Tibial artery (tissue), 4 donors: ENCODE data around the gene PDE4B.

Source experiments
- DNase-seq, 2 donors: peaks; one replicate each; pipeline ENCODE4 v3.0.0-alpha.2; 2019
- H3K27ac ChIP-seq, 2 donors: fragments of 200-600 bp; sonication (generic) in 1 of 2; 1 replicate in 1 of 2; 2 replicates in 1 of 2; pipeline ENCODE4 v1.5.1; 2018 to 2019; ENCODE audit warnings: mild to moderate bottlenecking in 1 of 2
- H3K27me3 ChIP-seq, 2 donors: fragments of 200-600 bp; sonication (generic) in 1 of 2; one replicate each; pipeline versions ENCODE4 v1.5.1 to v1.6.0; 2016 to 2019
- H3K36me3 ChIP-seq, 3 donors: fragments of 200-600 bp; sonication (generic) in 2 of 3; one replicate each; pipeline ENCODE4 v1.5.1; 2016 to 2019; ENCODE audit warnings: mild to moderate bottlenecking in 2 of 3
- H3K4me1 ChIP-seq, 4 donors: fragments of 200-600 bp; sonication (generic) in 2 of 4; 1 replicate in 3 of 4; 2 replicates in 1 of 4; pipeline ENCODE4 v1.5.1; 2016 to 2019
- H3K4me3 ChIP-seq, 2 donors: fragments of 200-600 bp; sonication (generic) in 1 of 2; 1 replicate in 1 of 2; 2 replicates in 1 of 2; pipeline ENCODE4 v1.5.1; 2018 to 2019; ENCODE audit warnings: mild to moderate bottlenecking in 2 of 2
- H3K9me3 ChIP-seq, 3 donors: fragments of 200-600 bp; sonication (generic) in 1 of 3; one replicate each; pipeline ENCODE4 v1.5.1; 2016 to 2019
- CTCF ChIP-seq, 2 experiments: fragments of 200-600 bp in 1 of 2; fragments of 450-650 bp in 1 of 2; IDR thresholded peaks; one replicate each; pipeline ENCODE4 v1.5.1; 2017 to 2019; ENCODE audit warnings: antibody characterized with exemption in 2 of 2, mild to moderate bottlenecking in 1 of 2, moderate library complexity in 1 of 2
- intact Hi-C: fragments of 100-400 bp; cut with DNase I; formaldehyde crosslinking; loops from one replicate; pipeline ENCODE4 v1.15.0; 2023; ENCODE audit warnings: low total_unique reads

The PDE4B gene

GRCh38 chr1:66147226-66147835, 354.6 kb downstream of the PDE4B start:
- Histone ChIP-seq H3K27me3 (no peaks in the 10 kb centered on the region), H3K27ac (no peak overlapping the region), H3K4me1 (no peaks in the 10 kb centered on the region), H3K4me3 (no peak overlapping the region), H3K9me3 (no peaks in the 10 kb centered on the region), H3K36me3 (no peaks in the 10 kb centered on the region)
- no peak for TF ChIP-seq CTCF (IDR thresholded peaks at IDR 0.05)
- intact Hi-C loops = no loop called here
- no peak for DNase-seq

DNA sequence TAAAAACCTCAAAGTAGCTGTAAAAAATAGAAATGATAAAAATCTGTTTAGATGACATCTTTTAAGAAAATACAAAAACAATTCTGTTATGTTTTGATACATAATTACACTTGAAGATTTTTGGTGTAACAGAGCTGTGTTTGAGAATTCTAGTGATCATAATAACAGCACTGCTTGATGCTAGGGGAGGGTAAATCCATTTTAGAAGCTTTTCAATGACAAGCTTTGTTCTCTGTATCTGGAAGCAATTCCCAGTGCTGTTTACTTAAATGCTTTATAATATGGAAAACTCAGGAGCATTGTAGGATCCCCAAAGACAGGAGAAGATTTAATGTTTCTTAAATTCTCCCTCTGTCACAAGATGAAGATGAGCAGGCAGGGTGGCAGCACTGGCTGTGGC, 359.3 kb downstream of the PDE4B start:
- H3K4me1 ChIP-seq = no peaks in the 10 kb centered on the region
- H3K27me3 ChIP-seq = peaks cover 0 to 4% of the 10 kb centered on the region in 2 donors
- DNase-seq = no peak
- no peak overlapping the region for H3K4me3 ChIP-seq
- no peaks in the 10 kb centered on the region for H3K9me3 ChIP-seq
- TF ChIP-seq CTCF (IDR thresholded peaks at IDR 0.05) = no peak
- no peaks in the 10 kb centered on the region for H3K36me3 ChIP-seq
- no peak overlapping the region for H3K27ac ChIP-seq
- intact Hi-C loops = no loop called here

DNA sequence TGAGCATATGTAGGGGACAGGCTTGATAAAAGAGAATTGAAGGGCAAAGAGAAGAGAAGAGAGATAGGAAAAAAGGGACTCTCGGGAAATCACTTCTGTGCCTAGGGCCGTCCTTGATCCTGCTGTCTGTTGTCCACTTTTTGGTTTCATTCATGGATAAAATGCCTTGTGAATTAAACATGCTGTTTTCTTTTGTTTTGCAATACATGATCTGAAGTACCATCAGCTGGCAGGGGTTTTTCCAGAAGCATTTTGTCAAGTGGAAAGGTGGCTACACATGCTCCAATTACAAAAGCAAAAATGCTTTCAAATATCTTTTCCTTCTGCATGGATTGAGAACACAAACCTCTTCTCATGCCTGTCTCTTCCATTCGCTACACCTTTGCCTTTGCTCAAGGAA, 361.7 kb downstream of the PDE4B start:
- no peak for DNase-seq
- no peak for TF ChIP-seq CTCF (IDR thresholded peaks at IDR 0.05)
- Histone ChIP-seq H3K36me3 (no peaks in the 10 kb centered on the region), H3K9me3 (no peaks in the 10 kb centered on the region), H3K27ac (no peak overlapping the region), H3K4me3 (no peak overlapping the region), H3K27me3 (peaks cover 0 to 4% of the 10 kb centered on the region in 2 donors), H3K4me1 (no peaks in the 10 kb centered on the region)
- intact Hi-C loops = no loop called here

DNA sequence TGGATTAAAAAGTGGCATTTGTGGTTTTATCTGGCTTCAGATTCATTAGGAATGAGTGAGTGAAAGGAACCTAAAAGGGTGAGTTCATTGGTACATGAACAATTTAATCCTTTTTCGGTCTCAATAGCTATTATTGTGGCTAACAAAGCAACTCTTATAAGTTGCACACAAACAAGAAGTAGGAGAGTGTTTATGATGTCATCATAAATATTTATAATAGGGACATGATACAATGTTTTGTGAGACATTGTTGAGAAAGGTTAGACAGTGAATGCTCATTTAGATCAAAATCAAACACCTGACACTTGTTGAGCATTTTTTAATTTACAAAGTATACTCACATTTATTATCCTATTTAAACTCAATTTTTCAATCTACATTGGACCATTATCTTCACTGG, 363.4 kb downstream of the PDE4B start:
- DNase-seq = no peak
- Histone ChIP-seq H3K4me1 (no peaks in the 10 kb centered on the region), H3K36me3 (no peaks in the 10 kb centered on the region), H3K27ac (no peak overlapping the region), H3K9me3 (no peaks in the 10 kb centered on the region), H3K27me3 (peaks cover 0 to 4% of the 10 kb centered on the region in 2 donors), H3K4me3 (no peak overlapping the region)
- intact Hi-C loops = no loop called here
- no peak for TF ChIP-seq CTCF (IDR thresholded peaks at IDR 0.05)

DNA sequence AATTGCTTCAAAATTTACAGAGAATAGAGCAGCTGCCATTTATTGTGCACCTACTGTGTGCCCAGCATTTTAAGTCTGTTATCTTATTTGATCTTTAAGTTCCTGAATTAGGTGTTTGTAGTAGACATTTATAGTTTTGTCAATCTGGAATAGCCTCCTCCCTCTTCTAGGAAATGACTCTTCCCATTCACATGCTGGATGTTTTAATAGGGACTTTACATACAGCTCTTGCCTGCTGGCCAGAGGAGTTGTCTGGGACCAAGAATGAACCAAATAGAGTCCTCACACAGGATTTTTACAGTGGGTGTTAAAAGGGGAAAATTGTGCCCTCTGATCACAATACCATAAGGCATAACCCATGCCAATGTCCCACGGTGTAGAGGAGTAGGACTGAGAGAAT, 367.1 kb downstream of the PDE4B start:
- Histone ChIP-seq H3K4me1 (no peaks in the 10 kb centered on the region), H3K36me3 (no peaks in the 10 kb centered on the region), H3K27ac (no peak overlapping the region), H3K27me3 (no peaks in the 10 kb centered on the region), H3K9me3 (no peaks in the 10 kb centered on the region), H3K4me3 (no peak overlapping the region)
- DNase-seq = no peak
- intact Hi-C loops = no loop called here
- TF ChIP-seq CTCF (IDR thresholded peaks at IDR 0.05) = no peak

- Histone ChIP-seq H3K9me3 (no peaks in the 10 kb centered on the region), H3K27me3 (no peaks in the 10 kb centered on the region), H3K4me3 (no peak overlapping the region), H3K4me1 (no peaks in the 10 kb centered on the region), H3K27ac (no peak overlapping the region), H3K36me3 (no peaks in the 10 kb centered on the region)
- TF ChIP-seq CTCF (IDR thresholded peaks at IDR 0.05) = no peak
- intact Hi-C loops = no loop called here
- no peak for DNase-seq
Observed at GRCh38 chr1:66160719-66161118, 368.0 kb downstream of the PDE4B start.
